Transverse colon (tissue), 4 donors: ENCODE measurements around the gene ZNF273.

Experiments
- CTCF ChIP-seq, 5 experiments: fragments of 200-600 bp in 3 of 5; fragments of 450-650 bp in 2 of 5; sonication (generic) in 3 of 5; IDR thresholded peaks; 1 replicate in 2 of 5; 2 replicates in 3 of 5; pipeline ENCODE4 v1.5.1; 2016 to 2017; ENCODE audit warnings: antibody characterized with exemption in 5 of 5, inconsistent platforms in 3 of 5, mild to moderate bottlenecking in 2 of 5, moderate library complexity in 1 of 5
- POLR2AphosphoS5 ChIP-seq, 3 donors: sonication (generic); formaldehyde crosslinking; IDR thresholded peaks; one replicate each; pipeline ENCODE4 v1.6.1; 2016; ENCODE audit warnings: antibody characterized with exemption in 3 of 3

DNA sequence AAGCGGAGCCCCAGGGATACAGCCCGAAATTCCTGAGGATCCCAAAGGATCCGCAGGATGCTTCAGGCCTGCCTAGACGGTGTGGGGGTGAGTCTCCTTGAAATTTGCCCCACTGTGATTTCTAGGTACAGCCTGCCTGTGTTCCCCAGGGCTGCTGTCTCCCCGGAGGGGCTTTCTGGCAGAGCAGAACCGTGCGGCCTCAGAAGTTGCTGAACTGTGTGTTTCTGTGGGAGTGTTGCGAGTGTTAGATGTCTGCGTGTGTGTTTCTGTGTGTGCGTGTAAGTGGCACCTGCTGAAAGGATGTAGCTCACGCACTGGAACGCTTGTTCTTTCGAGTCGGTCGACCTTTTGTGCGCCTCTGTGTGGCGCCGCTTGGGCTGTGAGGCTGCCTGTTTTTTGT lies 27.8 kb upstream of the ZNF273 start:
- no peak for TF ChIP-seq POLR2AphosphoS5 (IDR thresholded peaks at IDR 0.05)
- no peak for TF ChIP-seq CTCF (IDR thresholded peaks at IDR 0.05)
